HEK293 (cell line): ENCODE measurements around the gene BCL2.

Source experiments
- BCL11A ChIP-seq: fragments of 450-650 bp; formaldehyde crosslinking; IDR thresholded peaks from 2 replicates; pipeline ENCODE4 v1.5.1; 2016; ENCODE audit warnings: low read depth, missing biosample characterization, missing genetic modification characterization
- GFI1B ChIP-seq: fragments of 450-650 bp; formaldehyde crosslinking; IDR thresholded peaks from 2 replicates; pipeline ENCODE4 v1.5.1; 2016; ENCODE audit warnings: missing biosample characterization, missing genetic modification characterization
- GLIS1 ChIP-seq: fragments of 450-650 bp; formaldehyde crosslinking; IDR thresholded peaks from 2 replicates; pipeline ENCODE4 v1.5.1; 2016; ENCODE audit warnings: missing biosample characterization, missing genetic modification characterization
- IKZF3 ChIP-seq: fragments of 450-650 bp; IDR thresholded peaks from 2 replicates; pipeline ENCODE4 v1.5.0; 2018; ENCODE audit warnings: missing biosample characterization, mild to moderate bottlenecking, missing genetic modification characterization, moderate library complexity
- MZF1 ChIP-seq: fragments of 450-650 bp; formaldehyde crosslinking; IDR thresholded peaks from 2 replicates; pipeline ENCODE4 v1.5.1; 2017; ENCODE audit warnings: missing biosample characterization, missing genetic modification characterization, borderline replicate concordance
- OSR2 ChIP-seq: fragments of 450-650 bp; formaldehyde crosslinking; IDR thresholded peaks from 2 replicates; pipeline ENCODE4 v1.5.1; 2016; ENCODE audit warnings: missing biosample characterization, missing genetic modification characterization
- OVOL3 ChIP-seq: fragments of 450-650 bp; formaldehyde crosslinking; IDR thresholded peaks from 2 replicates; pipeline ENCODE4 v1.5.1; 2016; ENCODE audit warnings: missing biosample characterization, missing genetic modification characterization
- REPIN1 ChIP-seq: fragments of 450-650 bp; formaldehyde crosslinking; IDR thresholded peaks from 2 replicates; pipeline ENCODE4 v1.5.1; 2017; ENCODE audit warnings: missing biosample characterization, missing genetic modification characterization, low read depth
- WT1 ChIP-seq: fragments of 450-650 bp; formaldehyde crosslinking; IDR thresholded peaks from 2 replicates; pipeline ENCODE4 v1.5.1; 2016; ENCODE audit warnings: missing biosample characterization, missing genetic modification characterization
- ZBTB1 ChIP-seq: fragments of 450-650 bp; formaldehyde crosslinking; IDR thresholded peaks from 2 replicates; pipeline ENCODE4 v1.5.1; 2016; ENCODE audit warnings: missing biosample characterization, missing genetic modification characterization
- ZFP37 ChIP-seq: fragments of 450-650 bp; formaldehyde crosslinking; IDR thresholded peaks from 2 replicates; pipeline ENCODE4 v1.5.1; 2016; ENCODE audit warnings: missing biosample characterization, missing genetic modification characterization
- ZNF114 ChIP-seq: fragments of 450-650 bp; formaldehyde crosslinking; IDR thresholded peaks from 2 replicates; pipeline ENCODE4 v1.5.0; 2017; ENCODE audit warnings: missing biosample characterization, missing genetic modification characterization
- ZNF133 ChIP-seq: fragments of 450-650 bp; formaldehyde crosslinking; IDR thresholded peaks from 2 replicates; pipeline ENCODE4 v1.5.1; 2016; ENCODE audit warnings: missing biosample characterization, missing genetic modification characterization
- ZNF174 ChIP-seq: fragments of 450-650 bp; formaldehyde crosslinking; IDR thresholded peaks from 2 replicates; pipeline ENCODE4 v1.5.0; 2017; ENCODE audit warnings: missing biosample characterization, mild to moderate bottlenecking, missing genetic modification characterization
- ZNF274 ChIP-seq, 2 experiments: fragments of 200-500 bp in 1 of 2; fragments of 450-650 bp in 1 of 2; sonication (Bioruptor generic) in 1 of 2; formaldehyde crosslinking in 1 of 2; IDR thresholded peaks; 2 replicates each; pipeline versions ENCODE4 v1.5.1 to v1.6.1; 2014 to 2016; ENCODE audit warnings: borderline replicate concordance in 1 of 2, inconsistent platforms in 1 of 2, low read length in 1 of 2, missing biosample characterization in 1 of 2, missing genetic modification characterization in 1 of 2
- ZNF350 ChIP-seq: fragments of 450-650 bp; formaldehyde crosslinking; IDR thresholded peaks from 2 replicates; pipeline ENCODE4 v1.5.0; 2017; ENCODE audit warnings: missing biosample characterization, mild to moderate bottlenecking, missing genetic modification characterization
- ZNF354C ChIP-seq: fragments of 450-650 bp; formaldehyde crosslinking; IDR thresholded peaks from 2 replicates; pipeline ENCODE4 v1.5.1; 2016; ENCODE audit warnings: missing biosample characterization, missing genetic modification characterization, low read depth, borderline replicate concordance
- ZNF366 ChIP-seq: fragments of 450-650 bp; formaldehyde crosslinking; conservative IDR thresholded peaks from 2 replicates; pipeline ENCODE4 v1.5.1; 2016; ENCODE audit warnings: missing biosample characterization, missing genetic modification characterization
- ZNF521 ChIP-seq: fragments of 450-650 bp; formaldehyde crosslinking; IDR thresholded peaks from 2 replicates; pipeline ENCODE4 v1.5.1; 2017; ENCODE audit warnings: missing biosample characterization, mild to moderate bottlenecking, missing genetic modification characterization
- ZNF560 ChIP-seq: fragments of 450-650 bp; formaldehyde crosslinking; IDR thresholded peaks from 2 replicates; pipeline ENCODE4 v1.5.1; 2017; ENCODE audit warnings: missing biosample characterization, missing genetic modification characterization, borderline replicate concordance
- ZNF629 ChIP-seq: fragments of 450-650 bp; formaldehyde crosslinking; IDR thresholded peaks from 2 replicates; pipeline ENCODE4 v1.5.1; 2017; ENCODE audit warnings: missing biosample characterization, missing genetic modification characterization
- ZNF664 ChIP-seq: fragments of 450-650 bp; formaldehyde crosslinking; IDR thresholded peaks from 2 replicates; pipeline ENCODE4 v1.5.1; 2016; ENCODE audit warnings: missing biosample characterization, missing genetic modification characterization
- ZNF777 ChIP-seq: fragments of 450-650 bp; formaldehyde crosslinking; IDR thresholded peaks from 2 replicates; pipeline ENCODE4 v1.5.1; 2017; ENCODE audit warnings: missing biosample characterization, missing genetic modification characterization, borderline replicate concordance
- ZNF843 ChIP-seq: fragments of 450-650 bp; formaldehyde crosslinking; IDR thresholded peaks from 2 replicates; pipeline ENCODE4 v1.5.1; 2016; ENCODE audit warnings: missing biosample characterization, missing genetic modification characterization
- ZSCAN16 ChIP-seq: fragments of 450-650 bp; formaldehyde crosslinking; IDR thresholded peaks from 2 replicates; pipeline ENCODE4 v1.5.1; 2016; ENCODE audit warnings: missing biosample characterization, missing genetic modification characterization
- ZSCAN30 ChIP-seq: fragments of 450-650 bp; IDR thresholded peaks from 2 replicates; pipeline ENCODE4 v1.5.1; 2018; ENCODE audit warnings: missing biosample characterization, mild to moderate bottlenecking, missing genetic modification characterization, moderate library complexity
- TF ChIP-seq, protein P1 (sequence below): fragments of 450-650 bp; formaldehyde crosslinking; IDR thresholded peaks from 2 replicates; pipeline ENCODE4 v1.5.1; 2016; ENCODE audit warnings: missing biosample characterization, missing genetic modification characterization
- TF ChIP-seq, protein P2 (sequence below): fragments of 450-650 bp; formaldehyde crosslinking; IDR thresholded peaks from 2 replicates; pipeline ENCODE4 v1.5.1; 2016; ENCODE audit warnings: missing biosample characterization, missing genetic modification characterization
- TF ChIP-seq, protein P3 (sequence below): fragments of 450-650 bp; formaldehyde crosslinking; IDR thresholded peaks from 2 replicates; pipeline ENCODE4 v1.5.0; 2017; ENCODE audit warnings: missing biosample characterization, missing genetic modification characterization, borderline replicate concordance
- TF ChIP-seq, protein P4 (sequence below): fragments of 450-650 bp; formaldehyde crosslinking; IDR thresholded peaks from 2 replicates; pipeline ENCODE4 v1.5.1; 2016; ENCODE audit warnings: missing biosample characterization, missing genetic modification characterization
- TF ChIP-seq, protein P5 (sequence below): fragments of 450-650 bp; formaldehyde crosslinking; IDR thresholded peaks from 2 replicates; pipeline ENCODE4 v1.5.1; 2016; ENCODE audit warnings: missing biosample characterization, missing genetic modification characterization

BCL2 gene

DNA sequence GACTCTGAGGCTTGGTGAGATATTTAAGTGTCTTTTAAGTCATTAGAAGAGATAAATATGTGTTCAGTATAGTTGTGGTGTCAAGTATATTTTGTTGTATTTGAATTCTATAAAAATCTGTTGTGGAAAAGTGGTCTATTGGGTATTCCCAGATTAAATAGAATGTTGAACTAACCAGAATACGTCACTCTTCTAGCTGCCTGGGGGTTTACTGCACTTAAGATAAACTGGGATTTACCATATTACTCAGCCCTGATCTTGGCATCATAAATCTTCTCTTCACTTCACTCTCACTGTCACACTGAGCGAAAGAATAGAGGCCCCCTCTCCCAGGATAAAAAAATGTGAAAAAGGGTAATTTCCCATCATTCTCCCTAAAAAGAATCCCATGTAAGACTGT, 129.8 kb downstream of the BCL2 start (continued):
- TF ChIP-seq, protein P1, sequence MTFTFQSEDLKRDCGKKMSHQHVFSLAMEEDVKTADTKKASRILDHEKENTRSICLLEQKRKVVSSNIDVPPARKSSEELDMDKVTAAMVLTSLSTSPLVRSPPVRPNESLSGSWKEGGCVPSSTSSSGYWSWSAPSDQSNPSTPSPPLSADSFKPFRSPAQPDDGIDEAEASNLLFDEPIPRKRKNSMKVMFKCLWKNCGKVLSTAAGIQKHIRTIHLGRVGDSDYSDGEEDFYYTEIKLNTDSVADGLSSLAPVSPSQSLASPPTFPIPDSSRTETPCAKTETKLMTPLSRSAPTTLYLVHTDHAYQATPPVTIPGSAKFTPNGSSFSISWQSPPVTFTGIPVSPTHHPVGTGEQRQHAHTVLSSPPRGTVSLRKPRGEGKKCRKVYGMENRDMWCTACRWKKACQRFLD (tag by site-specific recombination) = no peak
- TF ChIP-seq ZFP37 (tag by site-specific recombination) (0 out of 2 replicates have a peak, but pooled peaks have one; percentile 25), GFI1B (tag by site-specific recombination) (peak; percentile 89), WT1 (peak; percentile 83), ZNF174 (no peak), ZNF777 (tag by site-specific recombination) (no peak), ZBTB1 (tag by site-specific recombination) (no peak), MZF1 (no peak), ZNF560 (tag by site-specific recombination) (no peak), ZSCAN16 (tag by site-specific recombination) (no peak), ZNF114 (tag by site-specific recombination) (no peak), ZNF274 (IDR thresholded peaks at IDR 0.05; ENCODE audit: low read length) (no peak), ZNF274 (tag by site-specific recombination; IDR thresholded peaks at IDR 0.05; ENCODE audit: borderline replicate concordance) (no peak), OVOL3 (tag by site-specific recombination) (peak; percentile 73; the same call in 1 of the 2 replicates), ZNF366 (peak; percentile 50), ZNF354C (tag by site-specific recombination) (no peak), ZNF664 (tag by site-specific recombination) (peak; percentile 32; the same call in 1 of the 2 replicates), GLIS1 (peak; percentile 82), ZNF350 (no peak), ZSCAN30 (no peak), BCL11A (peak; percentile 53; the same call in 1 of the 2 replicates), ZNF843 (tag by site-specific recombination) (peak; percentile 89), ZNF521 (no peak), OSR2 (tag by site-specific recombination) (peak; percentile 54; the same call in 1 of the 2 replicates), ZNF133 (tag by site-specific recombination) (no peak), IKZF3 (tag by site-specific recombination) (peak; percentile 80), ZNF629 (tag by site-specific recombination) (peak; percentile 83), REPIN1 (tag by site-specific recombination) (no peak)
- TF ChIP-seq, protein P2, sequence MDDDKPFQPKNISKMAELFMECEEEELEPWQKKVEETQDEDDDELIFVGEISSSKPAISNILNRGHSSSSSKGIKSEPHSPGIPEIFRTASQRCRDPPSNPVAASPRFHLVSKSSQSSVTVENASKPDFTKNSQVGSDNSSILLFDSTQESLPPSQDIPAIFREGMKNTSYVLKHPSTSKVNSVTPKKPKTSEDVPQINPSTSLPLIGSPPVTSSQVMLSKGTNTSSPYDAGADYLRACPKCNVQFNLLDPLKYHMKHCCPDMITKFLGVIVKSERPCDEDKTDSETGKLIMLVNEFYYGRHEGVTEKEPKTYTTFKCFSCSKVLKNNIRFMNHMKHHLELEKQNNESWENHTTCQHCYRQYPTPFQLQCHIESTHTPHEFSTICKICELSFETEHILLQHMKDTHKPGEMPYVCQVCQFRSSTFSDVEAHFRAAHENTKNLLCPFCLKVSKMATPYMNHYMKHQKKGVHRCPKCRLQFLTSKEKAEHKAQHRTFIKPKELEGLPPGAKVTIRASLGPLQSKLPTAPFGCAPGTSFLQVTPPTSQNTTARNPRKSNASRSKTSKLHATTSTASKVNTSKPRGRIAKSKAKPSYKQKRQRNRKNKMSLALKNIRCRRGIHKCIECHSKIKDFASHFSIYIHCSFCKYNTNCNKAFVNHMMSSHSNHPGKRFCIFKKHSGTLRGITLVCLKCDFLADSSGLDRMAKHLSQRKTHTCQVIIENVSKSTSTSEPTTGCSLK (tag by site-specific recombination) = no peak
- TF ChIP-seq, protein P3, sequence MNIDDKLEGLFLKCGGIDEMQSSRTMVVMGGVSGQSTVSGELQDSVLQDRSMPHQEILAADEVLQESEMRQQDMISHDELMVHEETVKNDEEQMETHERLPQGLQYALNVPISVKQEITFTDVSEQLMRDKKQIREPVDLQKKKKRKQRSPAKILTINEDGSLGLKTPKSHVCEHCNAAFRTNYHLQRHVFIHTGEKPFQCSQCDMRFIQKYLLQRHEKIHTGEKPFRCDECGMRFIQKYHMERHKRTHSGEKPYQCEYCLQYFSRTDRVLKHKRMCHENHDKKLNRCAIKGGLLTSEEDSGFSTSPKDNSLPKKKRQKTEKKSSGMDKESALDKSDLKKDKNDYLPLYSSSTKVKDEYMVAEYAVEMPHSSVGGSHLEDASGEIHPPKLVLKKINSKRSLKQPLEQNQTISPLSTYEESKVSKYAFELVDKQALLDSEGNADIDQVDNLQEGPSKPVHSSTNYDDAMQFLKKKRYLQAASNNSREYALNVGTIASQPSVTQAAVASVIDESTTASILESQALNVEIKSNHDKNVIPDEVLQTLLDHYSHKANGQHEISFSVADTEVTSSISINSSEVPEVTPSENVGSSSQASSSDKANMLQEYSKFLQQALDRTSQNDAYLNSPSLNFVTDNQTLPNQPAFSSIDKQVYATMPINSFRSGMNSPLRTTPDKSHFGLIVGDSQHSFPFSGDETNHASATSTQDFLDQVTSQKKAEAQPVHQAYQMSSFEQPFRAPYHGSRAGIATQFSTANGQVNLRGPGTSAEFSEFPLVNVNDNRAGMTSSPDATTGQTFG (tag by site-specific recombination) = no peak
- TF ChIP-seq, protein P4, sequence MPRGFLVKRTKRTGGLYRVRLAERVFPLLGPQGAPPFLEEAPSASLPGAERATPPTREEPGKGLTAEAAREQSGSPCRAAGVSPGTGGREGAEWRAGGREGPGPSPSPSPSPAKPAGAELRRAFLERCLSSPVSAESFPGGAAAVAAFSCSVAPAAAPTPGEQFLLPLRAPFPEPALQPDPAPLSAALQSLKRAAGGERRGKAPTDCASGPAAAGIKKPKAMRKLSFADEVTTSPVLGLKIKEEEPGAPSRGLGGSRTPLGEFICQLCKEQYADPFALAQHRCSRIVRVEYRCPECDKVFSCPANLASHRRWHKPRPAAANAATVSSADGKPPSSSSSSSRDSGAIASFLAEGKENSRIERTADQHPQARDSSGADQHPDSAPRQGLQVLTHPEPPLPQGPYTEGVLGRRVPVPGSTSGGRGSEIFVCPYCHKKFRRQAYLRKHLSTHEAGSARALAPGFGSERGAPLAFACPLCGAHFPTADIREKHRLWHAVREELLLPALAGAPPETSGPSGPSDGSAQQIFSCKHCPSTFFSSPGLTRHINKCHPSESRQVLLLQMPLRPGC (tag by site-specific recombination) = peak; percentile 60; the same call in 1 of the 2 replicates
- TF ChIP-seq, protein P5, sequence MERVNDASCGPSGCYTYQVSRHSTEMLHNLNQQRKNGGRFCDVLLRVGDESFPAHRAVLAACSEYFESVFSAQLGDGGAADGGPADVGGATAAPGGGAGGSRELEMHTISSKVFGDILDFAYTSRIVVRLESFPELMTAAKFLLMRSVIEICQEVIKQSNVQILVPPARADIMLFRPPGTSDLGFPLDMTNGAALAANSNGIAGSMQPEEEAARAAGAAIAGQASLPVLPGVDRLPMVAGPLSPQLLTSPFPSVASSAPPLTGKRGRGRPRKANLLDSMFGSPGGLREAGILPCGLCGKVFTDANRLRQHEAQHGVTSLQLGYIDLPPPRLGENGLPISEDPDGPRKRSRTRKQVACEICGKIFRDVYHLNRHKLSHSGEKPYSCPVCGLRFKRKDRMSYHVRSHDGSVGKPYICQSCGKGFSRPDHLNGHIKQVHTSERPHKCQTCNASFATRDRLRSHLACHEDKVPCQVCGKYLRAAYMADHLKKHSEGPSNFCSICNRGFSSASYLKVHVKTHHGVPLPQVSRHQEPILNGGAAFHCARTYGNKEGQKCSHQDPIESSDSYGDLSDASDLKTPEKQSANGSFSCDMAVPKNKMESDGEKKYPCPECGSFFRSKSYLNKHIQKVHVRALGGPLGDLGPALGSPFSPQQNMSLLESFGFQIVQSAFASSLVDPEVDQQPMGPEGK = peak; percentile 52
